ENCODE measurements around the gene ST6GALNAC2.

DNA sequence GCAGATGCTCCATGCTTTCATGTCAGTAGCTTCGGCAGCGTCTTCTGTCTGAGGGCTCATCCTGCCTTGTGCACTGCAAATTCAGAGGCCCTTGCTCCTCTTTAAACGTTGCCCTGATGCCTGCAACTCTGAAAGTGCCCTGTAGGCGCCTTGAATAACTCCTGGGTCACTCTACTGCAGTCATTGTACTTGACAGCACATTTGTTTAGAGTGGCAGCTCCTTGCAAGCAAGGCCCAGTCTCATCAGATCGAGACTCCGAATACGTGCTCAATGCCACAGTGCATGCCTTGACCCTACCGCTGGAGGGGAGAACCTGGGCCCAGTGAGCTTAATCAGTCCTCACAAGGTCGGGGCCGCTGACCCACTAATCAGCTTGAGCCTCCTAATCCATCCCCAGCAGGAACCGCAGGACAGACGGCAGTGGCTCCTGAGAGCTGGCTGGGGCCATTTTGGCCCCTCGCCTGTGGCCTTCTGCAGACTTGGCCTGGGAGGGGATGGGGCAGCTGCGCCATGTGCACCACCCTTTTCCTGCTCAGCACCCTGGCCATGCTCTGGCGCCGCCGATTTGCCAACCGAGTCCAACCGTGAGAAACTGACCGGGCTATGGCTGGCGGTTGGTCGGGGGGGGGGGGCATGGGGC is 45.9 kb downstream of the ST6GALNAC2 start, which contains the start of gene PRCD:
- TF ChIP-seq CTCF (IDR thresholded peaks at IDR 0.05) (no peak), POLR2A (IDR thresholded peaks at IDR 0.05) (no peak)
